ENCODE measurements around the gene WDFY4.

The WDFY4 gene

DNA sequence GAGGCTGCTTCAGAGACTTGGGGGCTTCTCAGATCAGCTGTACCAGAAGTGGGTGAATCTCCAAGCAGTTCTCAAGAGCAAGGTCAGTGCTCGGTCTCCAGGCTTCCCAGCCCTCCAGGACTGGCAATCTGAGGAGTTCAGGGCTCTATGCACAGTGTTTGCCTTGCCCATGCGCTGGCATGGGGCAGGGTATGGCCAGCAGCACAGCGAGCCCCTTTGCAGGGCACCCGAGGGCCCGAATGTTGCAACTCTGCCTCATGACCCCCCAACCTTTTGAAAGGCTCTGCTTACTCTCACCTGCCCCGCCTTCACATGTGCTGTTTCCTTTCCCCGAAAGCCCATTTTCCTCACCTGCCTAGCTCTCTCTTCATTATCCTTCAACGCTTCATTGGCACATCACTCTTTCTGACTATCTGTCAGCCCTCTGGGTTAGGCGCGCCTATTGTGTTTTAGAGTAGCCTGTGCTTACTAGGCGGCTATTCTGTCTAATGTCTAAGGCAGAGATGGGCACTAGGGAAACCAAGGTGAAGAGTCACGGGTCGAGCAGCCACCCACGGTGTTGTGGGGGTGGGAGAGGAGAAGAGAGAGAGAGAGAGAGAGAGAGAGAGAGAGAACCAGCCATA is 83.6 kb downstream of the WDFY4 start:
- H3K4me3 ChIP-seq (ENCODE audit: low read depth, low read length): no peak overlapping the region
- TF ChIP-seq, protein P1, sequence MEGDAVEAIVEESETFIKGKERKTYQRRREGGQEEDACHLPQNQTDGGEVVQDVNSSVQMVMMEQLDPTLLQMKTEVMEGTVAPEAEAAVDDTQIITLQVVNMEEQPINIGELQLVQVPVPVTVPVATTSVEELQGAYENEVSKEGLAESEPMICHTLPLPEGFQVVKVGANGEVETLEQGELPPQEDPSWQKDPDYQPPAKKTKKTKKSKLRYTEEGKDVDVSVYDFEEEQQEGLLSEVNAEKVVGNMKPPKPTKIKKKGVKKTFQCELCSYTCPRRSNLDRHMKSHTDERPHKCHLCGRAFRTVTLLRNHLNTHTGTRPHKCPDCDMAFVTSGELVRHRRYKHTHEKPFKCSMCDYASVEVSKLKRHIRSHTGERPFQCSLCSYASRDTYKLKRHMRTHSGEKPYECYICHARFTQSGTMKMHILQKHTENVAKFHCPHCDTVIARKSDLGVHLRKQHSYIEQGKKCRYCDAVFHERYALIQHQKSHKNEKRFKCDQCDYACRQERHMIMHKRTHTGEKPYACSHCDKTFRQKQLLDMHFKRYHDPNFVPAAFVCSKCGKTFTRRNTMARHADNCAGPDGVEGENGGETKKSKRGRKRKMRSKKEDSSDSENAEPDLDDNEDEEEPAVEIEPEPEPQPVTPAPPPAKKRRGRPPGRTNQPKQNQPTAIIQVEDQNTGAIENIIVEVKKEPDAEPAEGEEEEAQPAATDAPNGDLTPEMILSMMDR (IDR thresholded peaks at IDR 0.05; ENCODE audit: borderline replicate concordance, insufficient read depth, low read depth, low read length): no peak

DNA sequence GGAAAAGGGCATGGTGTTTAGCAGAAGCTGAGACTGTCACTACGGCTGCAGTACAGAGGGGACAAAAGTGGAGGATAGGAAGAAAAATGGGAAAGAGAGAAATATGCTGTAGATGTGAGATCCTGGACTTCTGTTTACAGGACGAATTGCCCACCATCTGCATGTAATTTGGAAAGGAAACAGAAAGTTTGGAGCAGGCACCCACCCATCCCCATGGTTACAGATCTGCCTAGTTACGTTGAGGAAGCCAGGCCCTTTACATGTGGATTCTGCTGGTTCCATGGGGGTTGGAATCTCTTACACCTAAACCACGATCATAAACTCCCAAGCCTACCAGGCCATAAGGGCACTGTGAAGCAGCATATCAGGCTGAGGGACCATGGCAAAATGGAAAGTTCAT is 84.3 kb downstream of the WDFY4 start:
- TF ChIP-seq, protein P1 (IDR thresholded peaks at IDR 0.05; ENCODE audit: borderline replicate concordance, insufficient read depth, low read depth, low read length): no peak
- H3K4me3 ChIP-seq (ENCODE audit: low read depth, low read length): no peak overlapping the region

DNA sequence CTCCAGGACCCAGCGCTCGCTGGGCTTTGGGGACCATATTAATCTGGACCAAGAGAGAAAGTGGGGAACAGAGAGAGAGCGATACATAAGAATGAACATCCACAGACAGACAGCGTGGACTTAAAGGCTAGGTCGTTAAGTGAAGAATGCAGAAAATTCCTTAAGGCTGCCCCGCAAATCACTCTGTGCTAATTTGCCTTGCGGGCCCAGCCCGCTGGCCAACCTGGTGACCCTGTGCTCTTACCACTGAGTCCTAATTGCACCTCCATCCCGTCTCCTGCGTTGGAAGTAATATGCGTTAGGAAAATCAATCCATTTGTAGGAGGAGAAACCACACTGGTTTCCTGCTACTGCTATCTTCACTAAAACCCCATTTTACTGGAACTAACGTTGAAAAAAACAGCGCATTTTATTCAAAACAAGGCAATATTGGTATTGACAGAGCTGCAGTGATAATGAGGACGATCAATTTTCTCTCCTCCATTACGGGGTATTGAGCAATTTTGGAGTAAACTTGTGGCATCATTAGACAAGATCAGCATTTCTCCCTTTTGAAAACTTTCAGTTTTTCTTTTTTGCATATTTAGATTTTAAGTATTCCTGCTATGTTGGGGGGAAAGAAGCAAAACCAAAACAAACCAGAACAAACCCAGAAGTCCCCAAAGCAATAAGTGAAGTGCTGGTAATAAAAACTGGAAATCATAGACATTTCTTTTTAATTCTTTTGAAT is 85.2 kb downstream of the WDFY4 start:
- TF ChIP-seq, protein P1 (IDR thresholded peaks at IDR 0.05; ENCODE audit: borderline replicate concordance, insufficient read depth, low read depth, low read length): no peak
- no peak overlapping the region for H3K4me3 ChIP-seq (ENCODE audit: low read depth, low read length)

DNA sequence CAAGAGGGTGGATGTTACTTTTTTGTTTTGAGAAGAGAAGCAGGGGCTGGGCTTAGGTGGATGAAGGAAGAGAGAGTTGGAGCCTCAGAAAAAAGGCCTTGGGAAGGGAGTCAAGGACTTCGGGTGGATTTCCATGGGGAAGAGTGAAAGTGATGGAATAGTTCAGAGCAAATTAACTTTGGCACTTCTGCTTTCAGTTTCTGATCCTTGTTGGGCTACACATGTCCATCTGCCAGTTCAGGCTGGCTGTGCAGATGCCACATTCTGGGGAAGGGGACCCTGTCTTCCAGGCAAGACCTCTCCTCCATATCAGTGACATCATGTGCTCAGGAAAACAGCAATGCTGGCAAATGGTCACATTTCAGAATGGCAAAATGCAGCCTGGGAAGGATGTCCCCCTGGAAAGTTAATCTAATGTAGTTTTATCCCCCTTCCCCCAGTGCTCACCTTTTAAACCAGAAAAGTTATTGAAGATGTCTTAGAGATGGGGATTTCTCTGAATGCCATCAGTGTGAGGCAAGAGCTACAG is 86.0 kb downstream of the WDFY4 start:
- TF ChIP-seq, protein P1 (IDR thresholded peaks at IDR 0.05; ENCODE audit: borderline replicate concordance, insufficient read depth, low read depth, low read length): no peak
- H3K4me3 ChIP-seq (ENCODE audit: low read depth, low read length): no peak overlapping the region

DNA sequence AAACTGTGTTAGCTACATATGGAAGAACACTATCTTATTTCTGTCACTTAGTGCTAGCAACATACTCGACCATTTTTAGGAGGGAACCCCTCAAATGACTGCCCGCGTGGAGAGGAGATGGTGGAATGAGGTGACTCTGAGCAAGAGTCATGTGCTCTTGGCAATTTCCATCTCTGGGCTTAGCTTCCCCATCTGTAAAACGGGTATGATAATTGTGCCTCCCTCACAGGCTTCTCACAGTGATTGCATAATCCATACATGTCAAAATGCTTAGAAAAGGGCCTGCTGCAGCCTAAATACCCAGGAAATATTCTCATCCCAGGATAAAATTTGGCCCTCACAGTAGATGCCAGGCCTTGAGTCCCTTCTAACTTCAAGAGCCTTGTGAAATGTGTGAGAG is 86.6 kb downstream of the WDFY4 start:
- H3K4me3 ChIP-seq (ENCODE audit: low read depth, low read length): no peak overlapping the region

DNA sequence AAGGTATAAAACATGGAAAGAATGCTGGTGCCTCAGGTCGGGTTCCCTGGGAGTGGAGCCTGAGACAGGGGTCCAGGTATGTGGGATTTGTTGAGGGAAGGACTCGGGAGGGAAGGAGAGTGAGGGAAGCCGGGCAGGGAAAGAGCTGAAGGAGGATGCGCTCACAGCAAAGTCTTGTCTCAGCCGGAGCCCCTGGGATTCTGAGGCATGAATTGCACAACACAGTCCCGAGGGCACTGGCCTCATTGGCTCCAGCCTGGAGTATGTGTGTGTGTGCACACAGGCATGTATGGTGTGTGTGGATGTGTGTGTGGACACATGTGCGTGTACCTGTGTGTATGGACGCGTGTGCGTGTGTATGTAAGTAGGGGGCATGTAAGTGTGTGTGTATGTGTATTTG is 87.4 kb downstream of the WDFY4 start:
- H3K4me3 ChIP-seq (ENCODE audit: low read depth, low read length): no peak overlapping the region
- TF ChIP-seq, protein P1 (IDR thresholded peaks at IDR 0.05; ENCODE audit: borderline replicate concordance, insufficient read depth, low read depth, low read length): no peak

More for the DNA sequence above, 86.6 kb downstream of the WDFY4 start:
- TF ChIP-seq, protein P1 (IDR thresholded peaks at IDR 0.05; ENCODE audit: borderline replicate concordance, insufficient read depth, low read depth, low read length): no peak

DNA sequence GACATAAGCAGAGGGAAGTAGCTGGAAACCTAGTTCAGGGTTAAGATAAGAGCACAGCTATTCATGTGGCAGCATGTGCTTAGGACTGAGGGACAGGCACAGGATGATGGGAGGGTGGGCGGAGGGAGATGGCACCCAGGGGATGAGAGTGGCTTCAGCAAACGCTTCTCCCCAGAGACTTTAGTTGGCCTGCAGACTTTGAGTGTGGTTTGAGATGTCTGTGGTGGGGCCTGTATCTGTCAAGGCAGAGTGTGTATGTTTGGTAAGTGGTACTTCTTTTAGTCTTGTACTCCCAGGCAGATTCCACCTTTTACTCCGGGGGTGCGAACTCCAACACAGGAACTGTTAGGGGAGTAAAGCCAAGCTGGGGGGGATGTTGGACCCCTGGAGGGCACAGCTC is 88.9 kb downstream of the WDFY4 start:
- no peak overlapping the region for H3K4me3 ChIP-seq (ENCODE audit: low read depth, low read length)
- TF ChIP-seq, protein P1 (IDR thresholded peaks at IDR 0.05; ENCODE audit: borderline replicate concordance, insufficient read depth, low read depth, low read length): no peak

All from GM12875 (cell line).